ENCODE data around the gene SYT17.

Gene SYT17

GRCh38 chr16:19305443-19305842 is 137.4 kb downstream of the SYT17 start:
- Histone ChIP-seq H3K9ac (ENCODE audit: low read length in 5 of 5) (no peak overlapping the region), H3K4me3 (ENCODE audit: low read depth in 1 of 5, low read length in 5 of 5) (no peak overlapping the region), H3K27me3 (ENCODE audit: control insufficient read depth in 5 of 5, insufficient read depth in 4 of 5, low read length in 5 of 5) (peaks cover 0 to 3% (median 2%) of the 10 kb centered on the region in 5 donors), H3K9me3 (ENCODE audit: control insufficient read depth in 5 of 5, low read length in 5 of 5) (no peaks in the 10 kb centered on the region), H3K4me1 (ENCODE audit: control insufficient read depth in 5 of 5, insufficient read depth in 5 of 5, low read length in 5 of 5) (peaks cover 0 to 3% (median 0%) of the 10 kb centered on the region in 5 donors), H3K27ac (ENCODE audit: low read depth, low read length) (no peak overlapping the region), H3K36me3 (ENCODE audit: control insufficient read depth in 5 of 5, insufficient read depth in 5 of 5, low read length in 5 of 5) (no peaks in the 10 kb centered on the region)

DNA sequence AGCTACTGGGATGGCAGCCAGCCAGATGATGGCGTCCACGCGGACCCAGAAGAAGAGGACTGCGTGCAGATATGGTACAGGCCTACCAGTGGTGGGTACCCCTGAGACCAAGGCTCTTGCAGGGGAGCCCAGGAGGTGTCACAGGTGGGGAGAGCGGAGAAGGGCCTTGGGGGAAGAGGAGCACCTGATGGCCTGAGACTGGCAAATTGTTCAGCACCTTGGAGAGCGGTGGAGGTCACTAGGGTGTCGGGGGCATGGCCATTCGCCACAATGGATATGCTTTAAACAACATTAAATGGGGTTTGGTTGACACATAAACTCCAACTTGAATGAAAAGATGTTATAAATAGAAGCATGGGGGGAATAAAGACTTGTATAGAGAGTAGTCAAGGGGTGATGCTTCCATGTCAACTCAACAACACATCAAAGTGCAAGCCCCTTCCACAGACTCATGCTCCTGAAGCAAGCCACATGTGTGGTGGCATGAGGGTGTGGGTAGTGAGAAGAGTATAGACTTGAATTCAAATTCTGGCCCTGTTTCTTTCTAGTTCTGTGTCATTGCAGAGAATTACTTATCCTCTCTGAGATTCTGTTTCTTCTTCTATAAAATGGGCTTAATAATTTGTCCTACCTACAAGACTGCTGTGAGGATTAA is 139.7 kb downstream of the SYT17 start:
- H3K4me1 ChIP-seq (ENCODE audit: control insufficient read depth in 5 of 5, insufficient read depth in 5 of 5, low read length in 5 of 5): peaks cover 0 to 3% (median 0%) of the 10 kb centered on the region in 5 donors

DNA sequence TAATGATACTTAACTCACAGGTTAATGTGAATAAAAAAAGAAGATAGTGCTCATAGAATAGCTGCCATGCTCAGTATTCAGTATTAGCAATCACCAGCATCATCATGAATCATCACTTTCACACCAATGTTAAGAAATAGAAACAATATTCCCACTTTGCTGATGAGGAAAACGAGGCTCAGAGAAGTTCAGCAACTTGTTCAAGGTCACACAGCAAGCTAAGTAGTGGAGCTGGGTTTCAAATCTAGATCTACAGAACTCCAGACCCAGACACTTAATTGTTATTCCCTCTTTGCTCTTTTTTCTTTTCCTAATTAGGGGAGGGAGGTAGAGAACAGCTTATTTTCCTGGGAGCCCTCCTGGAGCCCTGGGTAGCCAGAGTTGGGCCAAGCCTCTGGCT is 140.4 kb downstream of the SYT17 start:
- H3K4me3 ChIP-seq (ENCODE audit: low read depth in 1 of 5, low read length in 5 of 5): no peak overlapping the region
- H3K9ac ChIP-seq (ENCODE audit: low read length in 5 of 5): no peak overlapping the region
- H3K27me3 ChIP-seq (ENCODE audit: control insufficient read depth in 5 of 5, insufficient read depth in 4 of 5, low read length in 5 of 5): peaks cover 0 to 3% (median 2%) of the 10 kb centered on the region in 5 donors
- H3K36me3 ChIP-seq (ENCODE audit: control insufficient read depth in 5 of 5, insufficient read depth in 5 of 5, low read length in 5 of 5): no peaks in the 10 kb centered on the region
- H3K4me1 ChIP-seq (ENCODE audit: control insufficient read depth in 5 of 5, insufficient read depth in 5 of 5, low read length in 5 of 5): peaks cover 0 to 3% (median 0%) of the 10 kb centered on the region in 5 donors
- no peak overlapping the region for H3K27ac ChIP-seq (ENCODE audit: low read depth, low read length)
- H3K9me3 ChIP-seq (ENCODE audit: control insufficient read depth in 5 of 5, low read length in 5 of 5): no peaks in the 10 kb centered on the region

More for the DNA sequence above, 139.7 kb downstream of the SYT17 start:
- Histone ChIP-seq H3K27me3 (ENCODE audit: control insufficient read depth in 5 of 5, insufficient read depth in 4 of 5, low read length in 5 of 5) (peaks cover 0 to 3% (median 2%) of the 10 kb centered on the region in 5 donors), H3K9me3 (ENCODE audit: control insufficient read depth in 5 of 5, low read length in 5 of 5) (no peaks in the 10 kb centered on the region), H3K9ac (ENCODE audit: low read length in 5 of 5) (no peak overlapping the region), H3K4me3 (ENCODE audit: low read depth in 1 of 5, low read length in 5 of 5) (no peak overlapping the region), H3K36me3 (ENCODE audit: control insufficient read depth in 5 of 5, insufficient read depth in 5 of 5, low read length in 5 of 5) (no peaks in the 10 kb centered on the region), H3K27ac (ENCODE audit: low read depth, low read length) (no peak overlapping the region)

GRCh38 chr16:19309178-19309577 is 141.1 kb downstream of the SYT17 start:
- Histone ChIP-seq H3K4me1 (ENCODE audit: control insufficient read depth in 5 of 5, insufficient read depth in 5 of 5, low read length in 5 of 5) (peaks cover 0 to 3% (median 0%) of the 10 kb centered on the region in 5 donors), H3K4me3 (ENCODE audit: low read depth in 1 of 5, low read length in 5 of 5) (no peak overlapping the region), H3K27me3 (ENCODE audit: control insufficient read depth in 5 of 5, insufficient read depth in 4 of 5, low read length in 5 of 5) (peaks cover 0 to 3% (median 2%) of the 10 kb centered on the region in 5 donors), H3K9ac (ENCODE audit: low read length in 5 of 5) (no peak overlapping the region), H3K36me3 (ENCODE audit: control insufficient read depth in 5 of 5, insufficient read depth in 5 of 5, low read length in 5 of 5) (no peaks in the 10 kb centered on the region), H3K9me3 (ENCODE audit: control insufficient read depth in 5 of 5, low read length in 5 of 5) (no peaks in the 10 kb centered on the region), H3K27ac (ENCODE audit: low read depth, low read length) (no peak overlapping the region)

DNA sequence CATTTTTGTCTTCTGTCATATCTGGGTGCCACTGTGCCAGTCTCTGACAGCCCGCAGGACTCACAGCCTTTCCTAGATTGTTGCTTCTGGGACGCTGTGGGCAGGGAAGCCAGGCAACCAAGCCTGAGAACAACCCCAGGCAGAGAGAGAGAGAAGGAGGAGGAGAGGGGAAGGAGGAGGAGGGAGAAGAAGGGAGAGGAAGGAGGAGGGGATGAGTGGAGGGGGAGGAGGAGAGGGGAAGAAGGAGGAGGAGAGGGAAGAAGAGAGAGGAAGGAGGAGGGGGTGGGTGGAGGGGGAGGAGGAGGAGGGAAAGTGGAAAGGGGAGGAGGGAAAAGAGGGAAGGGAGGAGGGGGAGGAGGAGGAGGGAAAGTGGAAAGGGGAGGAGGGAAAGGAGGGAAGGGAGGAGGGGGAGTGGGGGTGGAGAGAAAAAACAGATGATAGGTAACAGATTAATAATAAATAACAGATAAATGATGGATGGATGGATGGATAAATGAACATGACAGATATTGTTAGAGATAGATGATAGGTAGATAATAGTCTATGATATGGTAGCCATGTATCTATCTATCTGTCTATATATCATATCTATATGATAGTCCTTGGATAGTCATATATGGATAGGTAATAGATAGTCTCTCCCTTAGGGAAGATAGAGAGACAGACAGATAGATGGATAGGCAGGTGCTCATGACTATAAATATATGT is 146.8 kb downstream of the SYT17 start:
- Histone ChIP-seq H3K4me3 (ENCODE audit: low read depth in 1 of 5, low read length in 5 of 5) (no peak overlapping the region), H3K36me3 (ENCODE audit: control insufficient read depth in 5 of 5, insufficient read depth in 5 of 5, low read length in 5 of 5) (no peaks in the 10 kb centered on the region), H3K27ac (ENCODE audit: low read depth, low read length) (no peak overlapping the region), H3K27me3 (ENCODE audit: control insufficient read depth in 5 of 5, insufficient read depth in 4 of 5, low read length in 5 of 5) (no peaks in the 10 kb centered on the region), H3K4me1 (ENCODE audit: control insufficient read depth in 5 of 5, insufficient read depth in 5 of 5, low read length in 5 of 5) (no peaks in the 10 kb centered on the region), H3K9me3 (ENCODE audit: control insufficient read depth in 5 of 5, low read length in 5 of 5) (no peaks in the 10 kb centered on the region), H3K9ac (ENCODE audit: low read length in 5 of 5) (no peak overlapping the region)

DNA sequence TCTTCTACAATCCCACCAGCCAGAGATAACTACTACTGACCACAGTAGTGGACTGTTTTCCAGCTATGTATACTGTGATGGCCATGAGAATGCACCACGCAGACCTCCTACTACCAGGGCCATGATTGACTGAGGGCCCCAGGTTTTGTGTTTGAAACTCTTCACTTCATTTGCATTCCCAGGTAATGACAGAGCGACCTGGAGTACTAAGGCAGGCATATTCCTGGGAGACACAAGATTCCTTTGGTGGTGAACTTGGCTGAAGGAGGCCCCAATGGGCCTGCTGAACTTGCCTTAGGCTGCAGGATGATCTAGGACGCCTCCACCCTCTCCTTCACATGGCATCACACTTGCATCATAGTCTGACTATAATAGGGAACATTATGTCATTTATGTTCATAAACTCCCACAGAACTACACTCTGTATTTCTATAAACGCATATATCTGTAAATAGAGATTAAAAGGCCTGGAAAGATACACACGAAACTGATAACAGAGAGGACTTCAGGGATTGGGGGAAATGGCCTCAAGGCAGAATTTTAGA is 147.9 kb downstream of the SYT17 start:
- Histone ChIP-seq H3K9me3 (ENCODE audit: control insufficient read depth in 5 of 5, low read length in 5 of 5) (no peaks in the 10 kb centered on the region), H3K27me3 (ENCODE audit: control insufficient read depth in 5 of 5, insufficient read depth in 4 of 5, low read length in 5 of 5) (no peaks in the 10 kb centered on the region), H3K27ac (ENCODE audit: low read depth, low read length) (no peak overlapping the region), H3K9ac (ENCODE audit: low read length in 5 of 5) (no peak overlapping the region), H3K4me3 (ENCODE audit: low read depth in 1 of 5, low read length in 5 of 5) (no peak overlapping the region), H3K4me1 (ENCODE audit: control insufficient read depth in 5 of 5, insufficient read depth in 5 of 5, low read length in 5 of 5) (no peaks in the 10 kb centered on the region), H3K36me3 (ENCODE audit: control insufficient read depth in 5 of 5, insufficient read depth in 5 of 5, low read length in 5 of 5) (no peaks in the 10 kb centered on the region)

- H3K27me3 ChIP-seq (ENCODE audit: control insufficient read depth in 5 of 5, insufficient read depth in 4 of 5, low read length in 5 of 5): no peaks in the 10 kb centered on the region
- no peak overlapping the region for H3K9ac ChIP-seq (ENCODE audit: low read length in 5 of 5)
- H3K9me3 ChIP-seq (ENCODE audit: control insufficient read depth in 5 of 5, low read length in 5 of 5): no peaks in the 10 kb centered on the region
- no peak overlapping the region for H3K27ac ChIP-seq (ENCODE audit: low read depth, low read length)
- H3K36me3 ChIP-seq (ENCODE audit: control insufficient read depth in 5 of 5, insufficient read depth in 5 of 5, low read length in 5 of 5): no peaks in the 10 kb centered on the region
- no peak overlapping the region for H3K4me3 ChIP-seq (ENCODE audit: low read depth in 1 of 5, low read length in 5 of 5)
- H3K4me1 ChIP-seq (ENCODE audit: control insufficient read depth in 5 of 5, insufficient read depth in 5 of 5, low read length in 5 of 5): no peaks in the 10 kb centered on the region
These were observed 148.8 kb downstream of the SYT17 start for GRCh38 chr16:19316846-19317245.

Data from subcutaneous abdominal adipose tissue (tissue), 5 donors.